Right cardiac atrium (tissue), 5 donors: ENCODE data around the gene PMM2. TPM values are rescaled to one million over a fixed set of nuclear protein-coding genes. Genes with fewer than 3 reads are reported as not detected.
"Not testable (repeated sequence)": the region's sequence is repeated elsewhere in the genome, so short reads cannot be mapped to it uniquely, and the experiment has no call there.

Experiments
- ATAC-seq, 2 donors: fragments of 200-7000 bp; cut with Tn5 transposase; one replicate each; pipeline versions ENCODE4 v1.8.0 to v1.9.1; 2020; ENCODE audit warnings: moderate library complexity in 2 of 2, mild to moderate bottlenecking in 1 of 2
- DNase-seq, 3 donors: peaks; one replicate each; pipeline ENCODE4 v3.0.0-alpha.2; 2020
- H3K27ac ChIP-seq: one replicate; pipeline ENCODE4 v1.5.1; 2013; ENCODE audit warnings: mild to moderate bottlenecking, low read length, control low read depth, moderate library complexity
- H3K27me3 ChIP-seq: one replicate; pipeline ENCODE4 v1.6.1; 2013; ENCODE audit not compliant: control insufficient read depth, insufficient read depth
- H3K4me1 ChIP-seq: one replicate; pipeline ENCODE4 v1.6.1; 2013; ENCODE audit warnings: low read length; ENCODE audit not compliant: control insufficient read depth, insufficient read depth
- H3K4me3 ChIP-seq: one replicate; pipeline ENCODE4 v1.5.1; 2013; ENCODE audit warnings: low read length, control low read depth
- H3K9me3 ChIP-seq: one replicate; pipeline ENCODE4 v1.6.1; 2013; ENCODE audit warnings: low read length; ENCODE audit not compliant: control insufficient read depth
- WGBS: extraction: QIAGEN DNeasy Blood & Tissue Kit; methylation state at CpG from one replicate; pipeline ENCODE4 v1.1.7; 2013; 5-methylcytosine and 5-hydroxymethylcytosine counted together
- intact Hi-C, 4 donors: fragments of 100-400 bp; cut with DNase I; formaldehyde crosslinking; loops; one replicate each; pipeline versions ENCODE4 v1.11.0 to v1.14.0; 2022 to 2023
- polyA plus RNA-seq: library from polyadenylated mRNA; stranded (reverse); fragments of 200-250 nt; gene quantifications from one replicate; pipeline ENCODE4 v1.2.3, GENCODE V29; 2013
- total RNA-seq, 4 donors: library from RNA; stranded (reverse); fragmentation: NEBNext Ultra II Directional; extraction: Animal tissue kit (Norgen Biotek cat#: 25700); gene quantifications; one replicate each; pipeline ENCODE4 v1.2.1, GENCODE V29; 2021
- donor health status: healthy with polysubstance abuse.
- donor health status: DM: no; HTN: yes; CAD: no.
- donor health status: DM: no; HTN: no; CAD: no.
- donor health status: DM: no; HTN: yes; CAD: no; lungs with severe emphysema.
- donor health status: DM: yes; HTN: yes; CAD: no.

The PMM2 gene
- total and polyA plus RNA-seq, 5 donors = 10.5 to 29.4 (median 12.8) TPM

DNA sequence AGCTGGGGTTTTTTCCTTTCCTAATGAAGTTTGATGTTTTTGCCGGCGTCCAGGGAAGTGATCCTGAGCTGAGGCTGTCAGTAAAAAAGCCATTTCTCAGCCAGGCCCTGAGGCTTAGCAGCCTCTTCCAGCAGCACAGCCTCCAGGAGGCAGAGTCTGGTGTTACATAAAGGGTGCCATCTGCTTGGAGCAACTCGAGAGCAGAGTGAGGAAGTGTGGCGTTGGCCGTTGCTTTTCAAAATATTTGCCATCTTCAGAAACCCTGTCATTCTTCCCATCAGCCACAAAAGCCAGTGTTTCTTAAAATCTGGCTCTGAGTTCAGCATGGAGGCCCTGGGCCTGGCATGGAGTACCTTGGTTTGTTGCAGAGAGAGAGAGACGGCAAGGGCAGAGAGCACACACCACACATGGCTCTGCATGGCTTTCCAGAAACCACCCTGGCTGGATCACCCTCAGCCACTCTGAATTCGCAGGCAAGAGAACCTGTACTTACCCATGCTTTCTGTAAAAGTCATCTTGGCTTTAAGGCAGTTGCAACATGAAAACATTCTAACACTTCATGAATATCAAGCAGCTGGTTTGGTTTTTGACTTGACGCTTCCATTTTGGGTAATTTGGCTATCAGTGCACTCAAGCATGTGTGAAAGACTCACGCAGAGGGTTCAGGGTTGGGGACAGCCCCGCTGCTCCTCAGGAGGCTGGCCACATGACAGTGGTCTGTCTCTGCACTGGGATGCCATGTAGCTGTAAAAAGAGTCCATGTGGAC lies 21.0 kb downstream of the PMM2 start:
- 62% methylated on average over 10 of the region's 10 CpGs for WGBS
- Histone ChIP-seq H3K9me3 (no peaks in the 10 kb centered on the region), H3K4me1 (no peaks in the 10 kb centered on the region), H3K27ac (peak overlapping the region; percentile 15), H3K4me3 (no peak overlapping the region), H3K27me3 (no peaks in the 10 kb centered on the region)
- intact Hi-C loops = no loop called here
- ATAC-seq (peak; percentile 55 to 70), DNase-seq (no peak)

GRCh38 chr16:8819411-8820034 lies 21.9 kb downstream of the PMM2 start:
- intact Hi-C loops = no loop called here
- no peak for ATAC-seq
- Histone ChIP-seq H3K4me1 (no peaks in the 10 kb centered on the region), H3K4me3 (no peak overlapping the region), H3K27me3 (no peaks in the 10 kb centered on the region), H3K27ac (no peak overlapping the region), H3K9me3 (no peaks in the 10 kb centered on the region)
- 73% methylated on average over 6 of the region's 6 CpGs for WGBS
- no peak for DNase-seq

GRCh38 chr16:8822403-8822802 lies 24.8 kb downstream of the PMM2 start:
- Histone ChIP-seq H3K9me3 (no peaks in the 10 kb centered on the region), H3K27ac (no peak overlapping the region), H3K4me3 (no peak overlapping the region), H3K4me1 (no peaks in the 10 kb centered on the region), H3K27me3 (no peaks in the 10 kb centered on the region)
- 94% methylated on average over 3 of the region's 3 CpGs for WGBS
- no peak for ATAC-seq
- no peak for DNase-seq
- intact Hi-C loops = no loop called here

- intact Hi-C loops = no loop called here
- ATAC-seq (no peak), DNase-seq (no peak)
- Histone ChIP-seq H3K4me1 (no peaks in the 10 kb centered on the region), H3K27me3 (no peaks in the 10 kb centered on the region), H3K9me3 (no peaks in the 10 kb centered on the region), H3K27ac (no peak overlapping the region), H3K4me3 (no peak overlapping the region)
- WGBS = 90% methylated on average over 3 of the region's 3 CpGs
Measured at GRCh38 chr16:8826278-8826879, 28.7 kb downstream of the PMM2 start.

DNA sequence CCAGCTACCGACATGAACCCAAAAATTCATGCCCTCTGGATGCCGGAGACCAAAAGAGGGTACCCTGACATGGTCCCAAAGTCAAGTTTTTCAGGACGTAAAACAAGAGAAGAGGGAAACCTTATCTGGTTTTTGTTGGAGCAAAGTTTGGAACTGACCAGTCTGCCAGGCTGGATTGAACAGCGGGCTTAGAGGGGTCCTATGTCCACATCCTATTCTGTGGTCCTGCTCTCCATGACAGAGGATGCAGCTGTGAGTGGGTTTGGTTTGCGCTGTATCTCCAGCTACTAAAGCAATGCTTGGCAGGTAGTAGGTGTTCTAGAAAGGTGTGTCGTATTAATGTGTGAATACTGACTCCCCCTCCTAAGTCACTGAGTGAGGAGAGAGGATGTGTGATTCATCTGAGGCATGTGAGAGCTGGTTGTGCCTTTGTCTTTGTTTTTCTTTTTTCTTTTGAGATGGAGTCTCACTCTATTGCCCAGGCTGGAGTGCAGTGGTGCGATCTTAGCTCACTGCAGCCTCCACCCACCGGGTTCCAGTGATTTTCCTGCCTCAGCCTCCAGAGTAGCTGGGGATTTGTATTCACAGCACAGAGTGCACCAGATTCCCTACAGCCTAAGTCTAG lies 31.0 kb downstream of the PMM2 start:
- intact Hi-C loops = no loop called here

DNA sequence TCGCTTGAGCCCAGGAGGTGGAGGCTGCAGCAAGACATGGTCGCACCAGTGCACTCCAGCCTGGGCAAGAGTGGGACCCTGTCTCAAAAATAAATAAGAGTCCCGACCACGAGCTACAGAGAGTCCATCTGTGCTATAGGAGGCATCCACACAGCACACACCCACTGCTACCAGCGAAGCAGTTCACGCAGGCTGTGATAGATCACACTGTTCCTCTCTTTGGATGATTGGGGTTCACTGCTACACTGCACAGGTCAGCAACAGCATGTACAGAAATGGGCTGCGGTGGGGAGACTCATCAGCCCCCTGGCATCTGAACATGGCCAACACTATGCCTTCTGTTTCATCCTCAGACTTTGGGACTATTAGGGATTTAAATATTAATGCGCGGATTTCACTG lies 33.8 kb downstream of the PMM2 start:
- H3K9me3 ChIP-seq = no peaks in the 10 kb centered on the region
- WGBS = 89% methylated on average over 9 of the region's 9 CpGs
- DNase-seq (no peak), ATAC-seq (peak in 1 of 2 donors; percentile 23)
- H3K27ac ChIP-seq = no peak overlapping the region
- no peaks in the 10 kb centered on the region for H3K4me1 ChIP-seq
- no peak overlapping the region for H3K4me3 ChIP-seq
- intact Hi-C loops = no loop called here
- no peaks in the 10 kb centered on the region for H3K27me3 ChIP-seq

More for the DNA sequence above, 31.0 kb downstream of the PMM2 start:
- no peak overlapping the region for H3K27ac ChIP-seq
- no peaks in the 10 kb centered on the region for H3K27me3 ChIP-seq
- H3K4me3 ChIP-seq = no peak overlapping the region
- WGBS = 95% methylated on average over 8 of the region's 8 CpGs
- no peaks in the 10 kb centered on the region for H3K9me3 ChIP-seq
- no peaks in the 10 kb centered on the region for H3K4me1 ChIP-seq
- DNase-seq = no peak
- peak in 1 of 2 donors; percentile 32 for ATAC-seq

DNA sequence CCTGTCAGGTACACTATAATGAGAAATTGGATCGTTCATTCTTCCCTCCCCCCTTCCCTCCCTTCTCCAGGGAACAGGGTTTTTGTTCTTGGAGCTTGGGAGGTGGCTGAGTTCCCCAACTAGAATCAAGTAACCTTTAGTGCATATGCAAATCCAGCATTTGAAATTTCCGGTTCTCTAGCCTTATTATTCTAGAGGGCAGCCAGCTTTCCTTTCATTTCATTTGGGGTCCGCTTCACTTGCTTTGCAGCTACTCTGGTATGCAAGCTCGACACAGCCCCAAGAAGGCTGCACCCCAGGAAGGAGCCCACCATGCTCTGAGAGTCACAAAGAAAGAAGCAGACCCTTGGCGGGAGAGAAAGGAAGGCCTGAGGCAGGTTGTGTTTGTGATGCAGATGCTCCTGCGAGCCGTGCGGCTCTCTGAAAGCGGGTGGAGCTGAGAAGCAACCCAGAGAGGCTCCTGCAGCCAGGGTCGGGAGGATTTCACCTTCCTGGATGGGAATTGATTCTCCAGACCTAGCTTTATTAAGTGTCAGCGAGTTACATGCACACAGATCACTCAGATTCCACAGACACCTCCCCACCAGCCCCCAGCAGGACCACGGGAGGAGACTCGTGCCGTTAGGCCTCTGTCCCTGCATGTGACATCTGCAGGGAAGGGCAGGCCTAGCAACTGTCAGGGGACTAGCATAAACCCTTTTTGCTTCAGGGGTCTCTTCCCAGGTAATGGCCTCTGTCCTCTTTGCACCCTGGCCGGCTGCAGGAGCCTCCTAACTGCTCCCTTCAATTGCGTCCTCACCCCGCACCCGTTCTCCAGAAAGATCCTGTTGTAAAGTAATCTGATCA lies 34.5 kb downstream of the PMM2 start:
- intact Hi-C loops = no loop called here
- WGBS = 79% methylated on average over 18 of the region's 18 CpGs
- Histone ChIP-seq H3K27ac (no peak overlapping the region), H3K27me3 (no peaks in the 10 kb centered on the region), H3K4me1 (no peaks in the 10 kb centered on the region), H3K4me3 (no peak overlapping the region), H3K9me3 (no peaks in the 10 kb centered on the region)
- ATAC-seq (peak in 1 of 2 donors; percentile 29), DNase-seq (no peak)

GRCh38 chr16:8832717-8833105 lies 35.1 kb downstream of the PMM2 start:
- Histone ChIP-seq H3K27ac (no peak overlapping the region), H3K9me3 (no peaks in the 10 kb centered on the region), H3K4me3 (no peak overlapping the region), H3K27me3 (no peaks in the 10 kb centered on the region), H3K4me1 (no peaks in the 10 kb centered on the region)
- ATAC-seq = peak in 1 of 2 donors; percentile 25
- intact Hi-C loops = no loop called here
- WGBS = 87% methylated on average over 16 of the region's 16 CpGs
- no peak for DNase-seq

- WGBS = 93% methylated on average over 7 of the region's 7 CpGs
- H3K4me1 ChIP-seq, H3K4me3 ChIP-seq: not testable (repeated sequence)
Measured at GRCh38 chr16:8836797-8837196, 39.2 kb downstream of the PMM2 start.

GRCh38 chr16:8837594-8837993 lies 40.0 kb downstream of the PMM2 start:
- H3K4me3 ChIP-seq, intact Hi-C loops, H3K9me3 ChIP-seq, H3K27ac ChIP-seq, DNase-seq, H3K27me3 ChIP-seq, ATAC-seq, H3K4me1 ChIP-seq: not testable (repeated sequence)
- 85% methylated on average over 15 of the region's 15 CpGs for WGBS

More at GRCh38 chr16:8836797-8837196, 39.2 kb downstream of the PMM2 start:
- H3K9me3 ChIP-seq, intact Hi-C loops, DNase-seq, H3K27me3 ChIP-seq, ATAC-seq, H3K27ac ChIP-seq: not testable (repeated sequence)
